MM.1S (cell line): Measurements from ENCODE around the gene MEAK7.

Experiments used
- CTCF ChIP-seq: fragments of 300-600 bp; sonication (generic); IDR thresholded peaks from 2 replicates; pipeline ENCODE4 v1.5.1; 2016; ENCODE audit warnings: antibody characterized with exemption, low read length, mixed read lengths
- EZH2 ChIP-seq: fragments of 300-600 bp; sonication (generic); optimal IDR thresholded peaks from 2 replicates; pipeline ENCODE3; 2017; ENCODE audit warnings: low read depth, mild to moderate bottlenecking, antibody characterized with exemption, low read length, mixed read lengths
- EZH2phosphoT487 ChIP-seq: fragments of 300-600 bp; sonication (generic); IDR thresholded peaks from 2 replicates; pipeline ENCODE4 v1.6.1; 2018; ENCODE audit warnings: antibody characterized with exemption, low read length

GRCh38 chr16:84482951-84483881, 21.2 kb downstream of the MEAK7 start:
- TF ChIP-seq CTCF = no peak
- TF ChIP-seq EZH2phosphoT487 = no peak
- TF ChIP-seq EZH2 = no peak
